Umbilical cord (tissue), 2 donors: ENCODE data around the gene MCF2L. TPM values are rescaled to one million over a fixed set of nuclear protein-coding genes. Genes with fewer than 3 reads are reported as not detected.

Source experiments
- DNase-seq: peaks from one replicate; pipeline ENCODE4 v3.0.0-alpha.2; 2015; ENCODE audit warnings: low spot score
- total RNA-seq: library from RNA; depleted of rRNA; stranded (reverse); fragments of >200 nt; gene quantifications from one replicate; pipeline ENCODE4 v1.2.3, GENCODE V29; 2014; ENCODE audit warnings: low replicate concordance; ENCODE audit not compliant: insufficient read depth

Gene MCF2L
- total RNA-seq, 1 donor from 2014 or later = 9.4 TPM

DNA sequence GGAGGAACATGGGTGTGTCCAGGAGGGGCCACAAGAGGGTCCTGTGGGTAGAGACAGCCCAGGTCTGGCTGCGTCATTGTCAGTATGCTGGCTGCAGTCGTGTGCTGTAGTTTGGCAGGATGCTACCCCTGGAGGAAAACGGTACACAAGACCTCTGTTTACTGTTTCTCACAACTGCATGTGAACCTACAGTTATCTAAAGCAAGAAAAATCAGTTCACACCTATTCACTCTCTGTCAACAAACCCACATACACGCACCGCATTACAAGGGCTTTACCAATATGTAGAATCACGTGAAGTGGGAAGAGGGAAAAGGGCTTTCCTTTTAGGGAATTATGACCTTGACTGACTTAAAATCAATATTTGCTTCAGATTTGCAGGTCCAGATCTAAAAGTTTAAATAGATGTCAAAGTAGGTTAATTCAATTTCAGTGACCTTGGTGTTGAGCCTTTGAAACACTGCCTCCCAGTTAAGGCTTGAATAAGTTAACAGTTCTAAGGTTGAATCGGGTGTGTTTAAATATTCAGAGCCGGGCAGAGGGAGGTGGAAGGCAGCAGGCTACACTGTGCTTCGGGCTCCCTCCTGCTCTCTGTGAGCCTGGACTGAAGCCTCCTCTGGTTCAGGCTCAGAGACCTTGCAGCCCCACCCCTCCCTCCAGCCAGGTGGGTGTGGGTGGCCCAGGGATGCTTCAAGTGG, 17.2 kb upstream of the MCF2L start:
- DNase-seq = no peak

DNA sequence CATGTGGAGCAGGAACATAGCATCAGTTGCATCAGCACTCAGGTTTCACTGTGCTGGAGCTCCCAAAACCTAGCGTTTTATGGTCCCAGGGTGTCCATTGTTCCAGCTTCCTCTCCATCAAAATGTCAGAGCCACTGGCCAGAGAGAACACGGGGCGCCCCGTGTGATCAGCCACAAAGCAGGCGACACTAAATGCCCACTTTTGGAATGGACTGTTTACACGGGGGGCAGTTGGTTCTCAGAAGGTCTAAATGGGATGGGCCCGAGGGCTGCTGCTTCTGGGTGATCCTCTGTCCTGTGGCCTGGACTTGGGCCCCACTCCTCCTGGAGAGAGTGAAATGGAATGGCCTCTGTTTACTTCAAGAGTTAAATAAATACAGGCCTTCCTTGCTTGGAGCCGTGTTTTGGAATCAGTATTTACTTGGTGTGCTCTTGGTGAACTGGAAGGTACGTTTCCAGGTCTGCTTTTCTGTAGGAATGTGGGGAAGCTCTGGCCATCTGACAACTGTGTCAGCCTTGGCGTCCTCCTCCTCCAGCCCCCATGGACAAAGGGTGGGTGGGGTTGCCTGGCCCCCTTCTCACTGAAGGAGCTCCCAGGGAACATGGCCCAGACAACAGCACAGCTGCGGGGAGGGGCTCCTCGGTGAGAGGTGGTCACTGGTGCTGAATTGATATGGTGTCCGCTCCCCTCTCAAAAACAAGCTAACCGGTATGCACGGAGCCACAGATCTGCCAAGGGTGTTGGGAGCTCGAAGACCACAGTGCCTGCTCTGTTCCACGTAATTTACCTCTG, 16.1 kb upstream of the MCF2L start:
- no peak for DNase-seq

DNA sequence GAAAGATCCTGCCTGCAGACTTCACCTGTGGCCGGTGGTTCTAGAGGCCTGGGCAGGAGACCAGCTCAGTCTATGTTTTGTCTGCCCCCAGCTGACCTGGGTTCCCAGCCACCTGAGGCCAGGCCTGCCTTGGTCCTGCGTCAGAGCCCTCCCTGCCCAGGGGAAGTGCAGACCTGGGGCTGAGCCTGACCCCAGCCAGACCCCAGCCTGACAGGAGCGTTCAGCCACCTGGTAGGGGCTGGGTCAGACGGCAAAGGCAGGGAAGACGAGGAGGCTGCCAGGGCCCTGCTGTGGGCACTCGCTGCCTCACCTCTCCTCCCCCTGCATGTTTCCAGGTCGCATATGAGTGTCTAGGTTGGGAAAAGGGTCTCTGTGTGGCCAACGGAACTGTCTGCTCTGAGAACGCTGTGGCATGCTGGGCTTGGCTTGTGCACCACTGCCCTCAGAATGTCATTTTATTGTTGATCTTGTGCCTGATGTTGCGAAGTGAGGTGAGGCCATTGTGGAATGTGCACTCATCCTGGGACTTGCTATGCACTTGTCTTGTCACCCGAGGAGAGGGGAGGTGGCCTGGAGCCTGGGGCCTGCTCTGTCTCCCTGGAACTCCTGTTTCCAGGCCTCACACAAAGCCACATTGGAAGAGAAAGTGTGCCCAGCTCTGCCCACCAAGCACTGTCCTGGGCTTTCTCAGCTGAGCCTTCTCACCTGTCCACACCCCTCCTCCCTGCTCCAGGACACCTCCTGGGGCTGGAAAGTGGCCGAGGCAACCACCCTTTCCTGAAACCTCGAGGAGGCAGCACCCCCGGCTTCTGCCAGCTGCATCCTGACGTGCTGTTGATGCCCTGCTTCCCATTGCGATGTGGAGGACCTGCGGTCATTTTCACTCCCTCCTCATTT, 15.2 kb upstream of the MCF2L start:
- no peak for DNase-seq

DNA sequence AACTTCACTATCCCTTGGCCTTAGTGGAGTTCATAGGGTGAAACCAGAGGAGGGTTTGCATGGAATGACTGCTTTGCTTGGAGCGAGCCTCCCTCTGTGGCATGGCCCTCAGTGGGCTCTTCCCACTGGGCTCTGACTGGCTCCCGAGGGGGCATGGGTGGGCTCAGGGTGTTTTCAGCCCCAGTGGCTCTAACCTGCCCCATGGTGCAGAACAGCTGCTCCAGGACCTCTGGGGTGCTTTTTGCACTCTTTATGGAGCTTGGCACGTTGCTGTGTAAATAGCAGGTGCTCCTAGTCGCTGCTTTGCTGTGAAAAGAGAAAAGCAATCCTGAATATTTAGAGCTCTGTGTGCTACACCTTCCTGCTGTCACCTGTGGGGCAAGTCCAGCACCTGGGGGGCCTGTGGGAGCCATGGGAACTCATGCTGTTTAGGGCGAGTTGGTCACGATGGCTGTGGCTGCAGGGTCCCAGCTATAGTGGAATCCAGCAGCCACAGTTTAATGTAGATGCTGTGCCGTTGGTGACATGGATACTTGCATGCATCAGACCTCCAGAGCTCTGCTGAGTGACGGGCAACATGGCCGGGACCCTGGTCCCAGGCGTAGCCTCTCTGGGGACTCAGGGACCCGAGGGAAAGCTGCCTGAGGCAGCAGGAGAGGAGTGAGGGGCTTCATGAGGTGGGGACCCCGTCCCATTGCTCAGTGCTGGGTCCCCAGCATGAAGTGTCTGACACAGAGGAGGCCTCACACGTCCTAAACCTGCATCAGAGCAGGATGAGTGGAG, 14.3 kb upstream of the MCF2L start:
- no peak for DNase-seq

DNA sequence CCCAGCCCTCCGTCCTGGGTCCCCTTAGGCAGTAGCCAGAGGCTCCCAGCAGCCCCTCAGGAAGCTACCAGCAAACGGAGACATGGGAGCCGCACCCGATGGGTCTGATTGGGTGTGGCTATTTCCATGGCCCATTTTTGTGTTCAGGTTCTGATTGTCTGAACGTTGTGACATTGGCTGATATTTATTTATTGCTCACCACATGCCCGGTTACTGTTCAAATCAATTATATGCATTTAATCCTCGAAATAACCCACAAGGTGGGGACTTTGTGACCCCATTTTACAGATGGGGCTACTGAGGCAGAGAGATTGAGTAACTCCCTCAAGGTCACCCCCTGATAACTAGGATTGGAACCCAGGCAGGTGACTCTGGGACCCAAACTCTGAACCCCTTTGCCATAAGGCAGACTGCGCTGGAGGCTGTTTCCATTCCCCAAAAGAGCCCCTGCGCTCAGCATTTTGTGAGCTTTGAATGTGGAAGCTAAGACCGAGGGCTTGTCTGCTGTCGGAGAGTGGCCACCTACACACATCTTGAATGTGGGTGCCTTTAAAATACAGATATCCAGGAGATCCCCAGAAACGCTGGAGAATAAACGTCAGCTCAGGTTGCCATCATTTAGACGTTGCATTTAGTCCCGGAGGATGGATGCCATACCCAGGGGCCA, 13.6 kb upstream of the MCF2L start:
- no peak for DNase-seq

DNA sequence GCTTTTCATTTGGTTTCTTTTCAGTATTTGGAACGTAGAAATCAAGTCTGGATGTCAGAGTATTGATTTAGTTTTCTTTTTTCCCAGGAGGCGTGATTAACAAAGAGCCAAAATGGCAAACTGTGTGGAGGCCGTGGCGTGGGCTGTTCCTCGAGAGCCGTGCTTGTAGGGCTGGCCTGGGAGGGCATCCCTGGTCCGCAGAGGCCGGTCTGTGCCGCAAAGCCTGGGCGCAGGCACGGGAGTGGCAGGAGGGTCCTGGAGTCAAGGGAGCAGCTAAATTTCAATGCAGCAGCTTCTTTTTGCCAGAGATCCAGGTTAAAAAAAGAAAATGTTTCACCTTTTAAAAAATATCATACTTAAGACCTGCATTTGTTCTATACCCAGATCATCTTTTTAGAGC, 13.1 kb upstream of the MCF2L start:
- DNase-seq = no peak

DNA sequence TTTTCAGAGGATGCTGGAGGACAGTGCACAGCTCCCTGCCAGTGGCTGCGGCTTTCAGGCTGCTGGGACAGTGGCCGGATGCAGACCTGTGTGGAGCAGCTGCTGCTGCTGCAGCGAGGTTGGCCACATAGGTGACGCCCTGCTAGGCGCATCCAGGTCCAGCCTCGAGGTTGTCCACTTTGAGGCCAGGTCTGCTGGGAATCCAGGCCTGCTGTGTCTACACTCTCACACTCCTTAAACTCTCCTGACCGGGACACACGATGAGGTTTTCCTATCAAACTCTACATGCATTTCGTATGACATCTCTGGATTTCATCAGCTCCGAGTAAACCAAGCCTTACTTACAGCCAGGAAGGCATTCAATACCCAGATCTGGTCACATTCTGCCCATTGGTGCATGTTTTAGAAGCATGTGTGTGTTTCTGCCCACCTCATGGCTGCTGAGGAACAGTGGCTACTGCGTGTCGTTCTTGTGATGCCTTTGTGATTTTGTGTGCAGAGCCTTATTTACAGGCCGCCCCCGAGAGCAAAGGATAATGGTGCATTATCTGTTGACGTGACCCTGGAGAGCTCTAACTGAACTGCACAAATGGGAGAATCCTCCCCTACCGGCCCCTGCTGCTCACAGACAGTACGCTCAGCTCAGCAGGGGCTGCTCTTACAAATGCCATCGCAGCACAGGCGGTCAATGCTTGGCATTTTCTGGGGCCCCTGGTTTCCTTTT, 12.3 kb upstream of the MCF2L start:
- peak; percentile 71 for DNase-seq

DNA sequence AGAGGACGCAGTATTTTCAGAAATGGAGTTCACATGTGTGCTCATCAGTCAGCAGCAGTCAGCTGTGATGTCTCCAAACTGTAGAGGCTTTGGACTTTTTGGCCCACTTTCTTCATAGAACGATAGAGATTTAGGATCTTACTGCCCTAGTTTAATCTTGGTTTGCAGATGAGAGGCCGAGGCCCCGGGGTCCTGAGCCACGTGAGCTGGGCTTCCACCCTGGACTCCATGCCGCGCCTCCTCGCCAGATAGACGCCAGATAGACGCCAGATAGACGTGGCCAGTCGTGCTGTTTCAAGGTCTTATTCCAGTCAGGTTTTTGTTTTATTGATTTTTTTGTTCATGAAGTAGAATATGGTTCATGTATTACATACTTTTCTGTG, 11.7 kb upstream of the MCF2L start:
- no peak for DNase-seq

DNA sequence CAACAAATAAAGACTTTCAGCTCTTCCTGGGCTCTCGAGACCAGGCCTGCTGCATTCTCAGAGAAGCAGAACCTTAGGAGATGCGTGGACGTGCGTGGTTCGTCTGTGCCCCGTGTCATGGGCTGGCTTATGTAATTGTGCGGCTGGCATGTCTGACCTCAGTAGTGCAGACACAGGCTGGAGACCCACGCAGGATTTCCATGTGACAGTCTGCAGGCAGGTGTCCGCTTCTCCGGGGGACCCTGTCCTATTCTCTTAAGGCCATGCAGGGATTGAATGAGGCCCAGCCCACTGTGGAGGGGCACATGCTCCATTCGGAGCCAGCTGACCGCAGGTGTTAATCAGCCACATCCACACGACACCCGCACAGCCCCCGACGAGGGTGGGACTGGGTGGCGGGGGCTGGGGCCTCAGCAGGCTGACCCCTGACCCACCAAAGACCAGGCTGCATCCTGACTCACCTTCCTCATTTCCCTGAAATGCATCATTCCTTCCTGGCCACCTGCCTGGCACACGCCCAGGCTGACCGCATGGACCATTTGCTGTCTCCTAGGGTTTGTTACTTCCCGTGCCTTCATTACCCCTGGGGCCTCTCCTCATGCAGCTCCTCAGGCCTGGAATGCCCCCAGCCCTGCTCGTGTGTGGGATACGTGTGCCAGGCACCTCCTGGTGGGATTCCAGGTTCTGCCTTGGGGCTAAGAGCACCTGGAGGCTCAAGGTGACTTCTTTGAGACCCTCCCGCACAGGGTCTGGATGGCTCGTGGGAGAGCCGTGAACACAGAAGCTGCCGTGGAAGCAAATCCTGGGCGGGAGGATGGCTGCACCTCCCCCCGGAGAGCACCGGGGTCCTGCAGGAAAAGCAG, 10.7 kb upstream of the MCF2L start:
- no peak for DNase-seq

DNA sequence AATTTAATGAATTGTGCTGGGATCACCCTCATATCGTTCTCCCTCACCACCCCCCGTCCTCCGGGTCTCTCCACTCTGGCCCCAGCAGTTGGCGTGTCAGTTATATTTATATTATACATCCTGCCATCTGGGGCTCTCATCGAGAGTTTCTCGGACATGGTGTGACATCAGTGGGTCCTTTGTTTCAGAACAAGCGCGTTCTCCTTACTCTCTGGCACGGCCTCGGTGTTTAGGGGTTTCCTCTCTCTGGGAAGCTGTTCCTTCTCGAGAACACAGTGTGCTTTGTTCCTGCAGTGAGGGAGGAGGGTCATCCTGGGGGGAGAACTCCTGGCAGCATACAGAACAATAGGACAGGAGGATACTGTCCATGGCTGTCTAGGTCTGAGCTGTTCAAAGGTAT, 9.8 kb upstream of the MCF2L start:
- no peak for DNase-seq

DNA sequence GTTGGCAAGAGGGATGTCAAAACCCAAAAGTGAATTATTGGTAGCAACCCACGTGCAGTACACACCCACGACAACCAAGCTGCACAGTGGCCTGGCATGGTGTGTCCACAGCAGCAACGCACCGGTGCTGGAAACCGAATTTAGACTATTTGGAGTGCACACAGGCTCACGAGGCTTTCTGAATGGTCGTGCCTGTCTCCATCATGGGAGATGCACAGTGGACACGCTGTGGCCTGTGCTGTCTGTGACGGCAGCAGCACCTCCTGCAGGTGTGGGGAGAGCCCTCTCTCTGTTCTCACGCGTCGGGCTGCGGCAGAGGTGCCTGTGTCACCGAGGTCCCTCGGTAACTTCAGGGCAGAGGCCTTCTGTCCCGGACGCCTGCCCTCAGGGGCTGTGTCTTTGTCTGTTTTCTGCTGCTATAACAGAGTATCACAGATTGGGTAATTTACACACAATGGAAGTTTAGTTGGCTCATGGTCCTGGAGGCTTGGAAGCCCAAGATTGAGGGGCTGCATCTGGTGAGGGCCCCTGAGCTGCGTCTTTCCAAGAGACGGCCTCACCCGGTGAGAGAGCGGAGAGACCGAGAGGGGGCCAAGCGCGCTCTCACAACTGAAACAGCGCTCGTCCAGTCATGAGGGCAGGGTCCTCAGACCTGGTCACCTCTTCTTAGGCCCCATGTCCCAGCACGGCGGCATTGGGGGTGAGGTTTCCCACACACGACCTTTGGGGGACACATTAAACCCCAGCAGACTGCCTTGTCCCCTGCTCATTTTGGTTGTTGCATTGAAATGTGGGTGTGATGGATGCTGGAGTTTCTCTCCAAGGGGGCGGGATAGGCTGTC, 9.1 kb upstream of the MCF2L start:
- no peak for DNase-seq

DNA sequence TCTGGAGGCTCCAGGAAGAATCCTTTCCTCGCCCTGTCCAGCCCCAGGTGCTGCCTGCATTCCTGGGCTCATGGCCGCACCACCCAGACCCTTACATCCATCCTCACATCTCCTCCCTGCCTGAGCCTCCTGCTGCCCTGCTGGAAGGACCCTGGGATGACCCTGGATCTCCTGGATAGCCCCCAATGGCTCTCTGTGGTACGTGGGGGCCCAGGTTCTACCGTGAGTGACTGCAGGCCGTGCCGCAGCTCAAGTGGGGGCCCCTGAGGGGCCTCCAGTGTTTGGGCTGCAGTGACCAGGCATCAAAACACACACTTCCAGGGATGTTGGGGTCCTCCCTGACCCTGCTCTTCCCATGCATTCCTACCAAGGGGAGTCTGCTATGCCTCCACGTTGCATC, 8.3 kb upstream of the MCF2L start:
- no peak for DNase-seq

DNA sequence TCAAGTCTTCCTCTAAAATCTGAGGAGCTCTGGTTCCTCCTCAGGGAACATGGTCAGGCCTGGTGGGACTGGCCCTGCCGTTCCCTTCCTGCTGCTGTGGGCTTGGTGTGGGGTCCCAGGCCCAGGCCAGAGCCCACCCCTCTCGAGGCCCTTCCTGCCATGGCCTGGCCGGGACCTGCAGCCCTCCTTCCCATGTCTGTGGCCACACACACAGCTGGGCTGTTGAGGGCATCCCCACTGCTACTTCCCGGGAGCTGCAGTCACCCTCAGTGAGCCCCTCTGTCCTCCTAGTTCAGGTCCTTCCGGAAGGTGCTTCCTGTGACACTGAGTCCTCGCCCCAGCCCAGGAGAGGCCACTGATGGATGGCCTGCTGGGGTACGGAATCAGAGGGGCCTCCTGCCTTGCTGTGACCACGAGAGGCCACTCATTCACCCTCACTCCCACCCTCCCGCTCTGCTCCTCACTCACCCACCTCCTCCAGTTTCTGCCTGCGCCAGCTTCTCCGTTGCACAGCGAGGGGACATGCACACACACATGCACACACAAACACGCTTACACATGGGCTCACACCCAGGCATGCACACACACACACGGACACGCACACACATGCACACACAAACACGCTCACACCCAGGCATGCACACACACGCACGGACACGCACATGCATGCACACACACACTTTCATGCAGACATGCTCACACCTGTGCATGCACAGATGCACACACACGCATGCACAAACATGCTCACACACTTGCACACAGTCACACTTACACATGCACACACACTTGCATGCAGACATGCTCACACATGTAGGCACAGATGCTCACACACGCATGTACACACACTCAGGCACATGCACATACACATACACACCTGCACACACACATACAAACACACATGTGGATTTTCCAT, 7.3 kb upstream of the MCF2L start:
- DNase-seq = no peak

DNA sequence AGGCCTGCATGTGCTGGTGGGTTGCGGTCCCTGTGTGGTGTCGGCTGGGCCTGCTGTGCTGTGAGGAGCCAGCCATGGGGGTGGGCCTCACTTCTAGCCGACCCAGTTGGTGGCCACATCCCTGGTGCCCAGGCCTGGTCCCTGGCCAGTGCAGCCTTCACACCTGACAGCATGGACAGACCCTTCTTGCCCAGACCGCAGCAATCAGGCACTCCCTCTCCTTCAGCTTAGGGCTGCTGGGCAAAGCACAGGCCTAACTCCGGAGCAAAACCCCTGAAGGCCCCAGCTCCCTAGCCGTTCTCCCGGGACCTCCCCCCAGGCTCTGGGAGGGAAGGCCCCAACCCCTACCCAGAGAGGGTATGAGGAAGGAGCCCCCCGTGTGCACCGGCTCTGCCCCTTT, 6.6 kb upstream of the MCF2L start:
- DNase-seq = no peak

DNA sequence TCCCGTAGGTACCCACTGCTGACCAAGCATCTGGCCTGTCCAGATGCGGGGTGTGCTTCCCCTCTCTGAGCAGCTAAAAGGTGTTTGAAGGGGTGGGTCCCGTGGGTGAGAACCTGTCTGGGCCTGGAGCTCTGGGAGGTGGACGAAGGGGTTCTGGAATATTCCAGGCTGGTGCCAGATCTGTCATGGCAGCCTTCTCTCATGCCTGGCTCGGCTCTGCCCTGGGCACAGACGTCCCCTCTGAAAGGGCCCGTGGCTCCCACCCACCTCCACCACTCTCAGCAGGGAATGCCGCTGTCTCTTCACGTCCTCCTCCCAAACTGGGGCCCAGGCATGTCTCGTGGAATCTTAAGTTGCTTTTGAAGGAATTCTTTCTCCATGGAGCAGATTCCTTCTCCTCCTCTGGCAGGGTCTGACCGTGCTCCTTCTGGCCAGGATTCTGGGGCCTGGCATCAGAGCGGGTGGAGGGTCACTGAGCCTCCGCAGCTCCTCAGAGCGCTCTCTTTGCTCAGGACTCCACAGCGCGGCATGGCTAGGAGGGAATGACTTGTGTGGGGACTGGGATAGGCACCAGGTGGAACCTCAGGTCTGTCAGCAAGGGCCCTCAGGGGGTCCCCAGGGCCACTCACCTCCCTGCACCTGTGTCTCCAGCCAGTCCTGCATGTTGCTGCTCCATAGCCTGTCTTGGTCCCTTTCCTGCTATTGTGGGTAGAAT, 5.9 kb upstream of the MCF2L start:
- no peak for DNase-seq

DNA sequence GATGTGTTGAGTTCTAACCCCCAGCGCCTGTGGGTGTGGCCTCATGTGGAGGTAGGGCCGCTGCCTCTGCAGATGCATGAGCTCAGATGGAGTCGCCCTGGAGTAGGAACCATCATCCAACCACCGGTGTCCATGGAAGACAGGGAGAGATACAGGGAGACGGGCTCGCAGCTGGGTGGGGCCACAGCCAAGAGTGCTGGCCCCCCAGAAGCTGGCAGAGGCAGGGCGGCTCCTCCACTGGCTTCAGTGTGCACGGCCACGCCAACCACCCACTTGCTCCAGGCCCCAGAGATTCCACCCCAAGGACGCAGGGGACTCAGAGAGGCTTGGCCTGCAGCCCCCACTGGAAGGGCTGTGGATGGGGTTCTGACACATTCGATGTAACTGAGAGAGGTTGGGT, 5.4 kb upstream of the MCF2L start:
- no peak for DNase-seq
